K562 (cell line): ENCODE results near the gene TBC1D25. TPM values are rescaled to one million over a fixed set of nuclear protein-coding genes. Genes with fewer than 3 reads are reported as not detected.

Experiments
- CHD7 ChIP-seq: fragments of 200-600 bp; sonication (generic); IDR thresholded peaks from one replicate; pipeline ENCODE4 v1.6.1; 2012; ENCODE audit warnings: mild to moderate bottlenecking, low read depth, low read length, inconsistent platforms
- FOXK2 ChIP-seq, 2 experiments: fragments of 450-650 bp; IDR thresholded peaks in 1 of 2; conservative IDR thresholded peaks in 1 of 2; 2 replicates each; pipeline ENCODE4 v1.6.1; 2016; ENCODE audit warnings: low read depth in 2 of 2, mild to moderate bottlenecking in 1 of 2
- HES1 ChIP-seq: fragments of 450-650 bp; IDR thresholded peaks from 2 replicates; pipeline ENCODE4 v1.6.1; 2016; ENCODE audit warnings: low read depth, mild to moderate bottlenecking, moderate library complexity
- polyA plus RNA-seq, 8 experiments: library from polyadenylated mRNA; depleted of rRNA in 4 of 8; stranded (reverse) in 5 of 8; unstranded in 3 of 8; fragments of >200 nt; fragmentation: Nextera tagmentation in 2 of 8; fragmentation: Illumina TruSeq in 1 of 8; extraction: Ambion mirVana in 2 of 8; extraction: Trizol in 1 of 8; gene quantifications; 2 replicates each; pipeline versions ENCODE4 v1.2.1 to v1.2.3, GENCODE V29; 2011 to 2014; ENCODE audit warnings: inconsistent platforms in 1 of 8, missing spikeins in 1 of 8
- total RNA-seq, 7 experiments: library from RNA; depleted of rRNA in 6 of 7; stranded (reverse); fragments of >200 nt in 6 of 7; fragmentation: Illumina TruSeq in 2 of 7; extraction: Trizol in 2 of 7; gene quantifications; 2 replicates each; pipeline versions ENCODE4 v1.2.1 to v1.2.3, GENCODE V29; 2011 to 2021; ENCODE audit warnings: low replicate concordance in 1 of 7
- TF ChIP-seq, protein P1 (sequence below), 2 experiments: fragments of 450-650 bp in 1 of 2; IDR thresholded peaks; 2 replicates each; pipeline ENCODE4 v1.6.1; 2011 to 2017; ENCODE audit warnings: low read depth in 2 of 2, antibody characterized with exemption in 1 of 2, borderline replicate concordance in 1 of 2, low read length in 1 of 2, mild to moderate bottlenecking in 1 of 2, mixed read lengths in 1 of 2; ENCODE audit not compliant: control insufficient read depth in 1 of 2

TBC1D25 gene
- total and polyA plus RNA-seq, 9 of the 15 experiments (the other 6 are each of a cell fraction or from before 2014, with no cell fraction given): 0.62 to 10.6 (median 3.9) TPM

GRCh38 chrX:48516285-48516684 is 23.2 kb upstream of the TBC1D25 start (continued):
- TF ChIP-seq, protein P1, sequence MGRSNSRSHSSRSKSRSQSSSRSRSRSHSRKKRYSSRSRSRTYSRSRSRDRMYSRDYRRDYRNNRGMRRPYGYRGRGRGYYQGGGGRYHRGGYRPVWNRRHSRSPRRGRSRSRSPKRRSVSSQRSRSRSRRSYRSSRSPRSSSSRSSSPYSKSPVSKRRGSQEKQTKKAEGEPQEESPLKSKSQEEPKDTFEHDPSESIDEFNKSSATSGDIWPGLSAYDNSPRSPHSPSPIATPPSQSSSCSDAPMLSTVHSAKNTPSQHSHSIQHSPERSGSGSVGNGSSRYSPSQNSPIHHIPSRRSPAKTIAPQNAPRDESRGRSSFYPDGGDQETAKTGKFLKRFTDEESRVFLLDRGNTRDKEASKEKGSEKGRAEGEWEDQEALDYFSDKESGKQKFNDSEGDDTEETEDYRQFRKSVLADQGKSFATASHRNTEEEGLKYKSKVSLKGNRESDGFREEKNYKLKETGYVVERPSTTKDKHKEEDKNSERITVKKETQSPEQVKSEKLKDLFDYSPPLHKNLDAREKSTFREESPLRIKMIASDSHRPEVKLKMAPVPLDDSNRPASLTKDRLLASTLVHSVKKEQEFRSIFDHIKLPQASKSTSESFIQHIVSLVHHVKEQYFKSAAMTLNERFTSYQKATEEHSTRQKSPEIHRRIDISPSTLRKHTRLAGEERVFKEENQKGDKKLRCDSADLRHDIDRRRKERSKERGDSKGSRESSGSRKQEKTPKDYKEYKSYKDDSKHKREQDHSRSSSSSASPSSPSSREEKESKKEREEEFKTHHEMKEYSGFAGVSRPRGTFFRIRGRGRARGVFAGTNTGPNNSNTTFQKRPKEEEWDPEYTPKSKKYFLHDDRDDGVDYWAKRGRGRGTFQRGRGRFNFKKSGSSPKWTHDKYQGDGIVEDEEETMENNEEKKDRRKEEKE (IDR thresholded peaks at IDR 0.05; ENCODE audit: borderline replicate concordance in 1 of 2, control insufficient read depth in 1 of 2, low read depth in 2 of 2, low read length in 1 of 2): no peak
- TF ChIP-seq FOXK2 (conservative IDR thresholded peaks at IDR 0.05 in 1 of 2, IDR thresholded peaks at IDR 0.05 in 1 of 2; ENCODE audit: low read depth in 2 of 2): no peak
- no peak for TF ChIP-seq HES1
- TF ChIP-seq CHD7: no peak
